GM23338 (cell line): ENCODE data around the gene LRRC47. TPM values are rescaled to one million over a fixed set of nuclear protein-coding genes. Genes with fewer than 3 reads are reported as not detected.

ENCODE experiments used
- ATAC-seq: fragments of 200-7000 bp; cut with Tn5 transposase; 3 replicates; pipeline ENCODE4 v1.9.1; 2020
- DNase-seq: peaks from one replicate; pipeline ENCODE4 v3.0.0-alpha.2; 2015; ENCODE audit warnings: low spot score
- H2AFZ ChIP-seq: fragments of 200-600 bp; sonication (generic); 2 replicates; pipeline ENCODE4 v1.8.0; 2016; ENCODE audit warnings: antibody characterized with exemption, mild to moderate bottlenecking, moderate library complexity
- H3F3A ChIP-seq: fragments of 200-600 bp; sonication (generic); replicated peaks from 2 replicates; pipeline ENCODE4 v1.8.0; 2017; ENCODE audit warnings: antibody characterized with exemption, mixed run types, low read depth
- H3K27ac ChIP-seq: fragments of 200-600 bp; sonication (generic); 2 replicates; pipeline ENCODE4 v1.6.1; 2016; ENCODE audit warnings: low read depth
- H3K27me3 ChIP-seq: fragments of 200-600 bp; sonication (generic); 2 replicates; pipeline ENCODE4 v1.8.0; 2016; ENCODE audit warnings: mild to moderate bottlenecking, mixed run types, moderate library complexity; ENCODE audit not compliant: insufficient read depth
- H3K36me3 ChIP-seq: fragments of 200-600 bp; sonication (generic); 2 replicates; pipeline ENCODE4 v1.8.0; 2016; ENCODE audit warnings: mild to moderate bottlenecking; ENCODE audit not compliant: insufficient read depth
- H3K4me1 ChIP-seq: fragments of 200-600 bp; sonication (generic); 2 replicates; pipeline ENCODE4 v1.8.0; 2016; ENCODE audit warnings: mild to moderate bottlenecking, moderate library complexity; ENCODE audit not compliant: insufficient read depth
- H3K4me2 ChIP-seq: fragments of 200-600 bp; sonication (generic); 2 replicates; pipeline ENCODE4 v1.7.1; 2017; ENCODE audit warnings: mixed run types
- H3K4me3 ChIP-seq: fragments of 200-600 bp; sonication (generic); 2 replicates; pipeline ENCODE4 v1.6.1; 2016; ENCODE audit warnings: mixed run types
- H3K79me2 ChIP-seq: fragments of 200-600 bp; sonication (generic); replicated peaks from 2 replicates; pipeline ENCODE4 v1.8.0; 2017; ENCODE audit warnings: mild to moderate bottlenecking; ENCODE audit not compliant: insufficient read depth
- H3K9me2 ChIP-seq: fragments of 200-600 bp; sonication (generic); 2 replicates; pipeline ENCODE4 v1.8.0; 2017; ENCODE audit not compliant: insufficient read depth
- H4K20me1 ChIP-seq: fragments of 200-600 bp; sonication (generic); replicated peaks from 2 replicates; pipeline ENCODE4 v1.8.0; 2017; ENCODE audit warnings: mild to moderate bottlenecking; ENCODE audit not compliant: insufficient read depth
- H3K27ac Mint-ChIP-seq: 2 replicates; pipeline ENCODE4 v1.8.0; 2020; ENCODE audit warnings: inconsistent platforms, mild to moderate bottlenecking, moderate library complexity, mixed read lengths
- H3K27me3 Mint-ChIP-seq: 3 replicates; pipeline ENCODE4 v1.8.0; 2022; ENCODE audit warnings: low read depth, mild to moderate bottlenecking, moderate library complexity, mixed read lengths, inconsistent platforms; ENCODE audit not compliant: insufficient read depth, poor library complexity
- H3K36me3 Mint-ChIP-seq: 3 replicates; pipeline ENCODE4 v1.8.0; 2021; ENCODE audit warnings: low read depth, mild to moderate bottlenecking, inconsistent platforms, moderate library complexity, mixed read lengths
- H3K4me1 Mint-ChIP-seq: 3 replicates; pipeline ENCODE4 v1.8.0; 2020; ENCODE audit warnings: mild to moderate bottlenecking, inconsistent platforms, mixed read lengths
- H3K4me3 Mint-ChIP-seq: 3 replicates; pipeline ENCODE4 v1.8.0; 2021; ENCODE audit warnings: moderate library complexity, mild to moderate bottlenecking, inconsistent platforms, mixed read lengths
- H3K9me3 Mint-ChIP-seq: 3 replicates; pipeline ENCODE4 v1.8.0; 2020; ENCODE audit warnings: moderate library complexity, mild to moderate bottlenecking, inconsistent platforms, mixed read lengths
- CREB1 ChIP-seq: fragments of 250-450 bp; sonication (Bioruptor Pico); IDR thresholded peaks from 2 replicates; pipeline ENCODE4 v1.5.0; 2020; ENCODE audit warnings: low read depth, mild to moderate bottlenecking, moderate library complexity
- EZH2 ChIP-seq: fragments of 200-600 bp; sonication (generic); IDR thresholded peaks from one replicate; pipeline ENCODE4 v1.8.0; 2017; ENCODE audit warnings: antibody characterized with exemption, mild to moderate bottlenecking, low read depth; ENCODE audit not compliant: unreplicated experiment
- EZH2phosphoT487 ChIP-seq: fragments of 200-600 bp; sonication (generic); IDR thresholded peaks from one replicate; pipeline ENCODE4 v1.8.1; 2018; ENCODE audit warnings: antibody characterized with exemption; ENCODE audit not compliant: unreplicated experiment
- JUNB ChIP-seq: IDR thresholded peaks from one replicate; pipeline ENCODE4 v1.6.1; 2016; ENCODE audit warnings: antibody characterized with exemption; ENCODE audit not compliant: unreplicated experiment
- NANOG ChIP-seq: IDR thresholded peaks from 2 replicates; pipeline ENCODE4 v1.6.1; 2016; ENCODE audit warnings: antibody characterized with exemption, borderline replicate concordance
- POLR2AphosphoS5 ChIP-seq: IDR thresholded peaks from 2 replicates; pipeline ENCODE4 v1.6.1; 2016; ENCODE audit warnings: antibody characterized with exemption, low read depth
- STAT1 ChIP-seq: IDR thresholded peaks from one replicate; pipeline ENCODE4 v1.6.1; 2016; ENCODE audit warnings: antibody characterized with exemption; ENCODE audit not compliant: unreplicated experiment
- ZNF114 ChIP-seq: fragments of 250-450 bp; sonication (Bioruptor Pico); IDR thresholded peaks from 2 replicates; pipeline ENCODE4 v1.5.0; 2020; ENCODE audit warnings: mild to moderate bottlenecking, moderate library complexity
- ZNF331 ChIP-seq: fragments of 250-450 bp; sonication (Bioruptor Pico); IDR thresholded peaks from 2 replicates; pipeline ENCODE4 v1.5.0; 2020; ENCODE audit warnings: low read depth, mild to moderate bottlenecking, moderate library complexity
- polyA plus RNA-seq: library from polyadenylated mRNA; unstranded; fragments of >200 nt; fragmentation: Nextera tagmentation; extraction: Ambion mirVana; gene quantifications from 2 replicates; pipeline ENCODE4 v1.2.1, GENCODE V29; 2016
- total RNA-seq: library from RNA; depleted of rRNA; stranded (reverse); fragments of >200 nt; shearing (Covaris generic); gene quantifications from 2 replicates; pipeline ENCODE4 v1.2.3, GENCODE V29; 2014
- TF ChIP-seq, protein P1 (sequence below): IDR thresholded peaks from one replicate; pipeline ENCODE4 v1.6.1; 2018; ENCODE audit warnings: antibody characterized with exemption; ENCODE audit not compliant: unreplicated experiment
- TF ChIP-seq, protein P2 (sequence below): fragments of 250-450 bp; sonication (Bioruptor Pico); IDR thresholded peaks from 2 replicates; pipeline ENCODE4 v1.5.0; 2020; ENCODE audit warnings: mild to moderate bottlenecking, moderate library complexity
- TF ChIP-seq, protein P3 (sequence below): IDR thresholded peaks from 2 replicates; pipeline ENCODE4 v1.6.1; 2016; ENCODE audit warnings: antibody characterized with exemption
- TF ChIP-seq, protein P4 (sequence below), 2 experiments: fragments of 200-600 bp in 1 of 2; sonication (generic) in 1 of 2; conservative IDR thresholded peaks; 2 replicates each; pipeline versions ENCODE4 v1.5.1 to v1.6.1; 2016 to 2017; ENCODE audit warnings: antibody characterized with exemption in 2 of 2, low read depth in 2 of 2, mild to moderate bottlenecking in 2 of 2, moderate library complexity in 1 of 2

The LRRC47 gene
- total and polyA plus RNA-seq, 2 experiments from 2014 or later: 15.8 to 76.8 TPM

- DNase-seq (no peak), ATAC-seq (no peak)
- no peak overlapping the region for H3K27ac Mint-ChIP-seq
- no peaks in the 10 kb centered on the region for H4K20me1 ChIP-seq
- TF ChIP-seq STAT1 (no peak), NANOG (no peak), ZNF331 (no peak), EZH2 (no peak), POLR2AphosphoS5 (no peak), ZNF114 (no peak), EZH2phosphoT487 (no peak), JUNB (no peak), CREB1 (CRISPR knock-in tag) (no peak)
- TF ChIP-seq, protein P1, sequence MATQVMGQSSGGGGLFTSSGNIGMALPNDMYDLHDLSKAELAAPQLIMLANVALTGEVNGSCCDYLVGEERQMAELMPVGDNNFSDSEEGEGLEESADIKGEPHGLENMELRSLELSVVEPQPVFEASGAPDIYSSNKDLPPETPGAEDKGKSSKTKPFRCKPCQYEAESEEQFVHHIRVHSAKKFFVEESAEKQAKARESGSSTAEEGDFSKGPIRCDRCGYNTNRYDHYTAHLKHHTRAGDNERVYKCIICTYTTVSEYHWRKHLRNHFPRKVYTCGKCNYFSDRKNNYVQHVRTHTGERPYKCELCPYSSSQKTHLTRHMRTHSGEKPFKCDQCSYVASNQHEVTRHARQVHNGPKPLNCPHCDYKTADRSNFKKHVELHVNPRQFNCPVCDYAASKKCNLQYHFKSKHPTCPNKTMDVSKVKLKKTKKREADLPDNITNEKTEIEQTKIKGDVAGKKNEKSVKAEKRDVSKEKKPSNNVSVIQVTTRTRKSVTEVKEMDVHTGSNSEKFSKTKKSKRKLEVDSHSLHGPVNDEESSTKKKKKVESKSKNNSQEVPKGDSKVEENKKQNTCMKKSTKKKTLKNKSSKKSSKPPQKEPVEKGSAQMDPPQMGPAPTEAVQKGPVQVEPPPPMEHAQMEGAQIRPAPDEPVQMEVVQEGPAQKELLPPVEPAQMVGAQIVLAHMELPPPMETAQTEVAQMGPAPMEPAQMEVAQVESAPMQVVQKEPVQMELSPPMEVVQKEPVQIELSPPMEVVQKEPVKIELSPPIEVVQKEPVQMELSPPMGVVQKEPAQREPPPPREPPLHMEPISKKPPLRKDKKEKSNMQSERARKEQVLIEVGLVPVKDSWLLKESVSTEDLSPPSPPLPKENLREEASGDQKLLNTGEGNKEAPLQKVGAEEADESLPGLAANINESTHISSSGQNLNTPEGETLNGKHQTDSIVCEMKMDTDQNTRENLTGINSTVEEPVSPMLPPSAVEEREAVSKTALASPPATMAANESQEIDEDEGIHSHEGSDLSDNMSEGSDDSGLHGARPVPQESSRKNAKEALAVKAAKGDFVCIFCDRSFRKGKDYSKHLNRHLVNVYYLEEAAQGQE: no peak
- TF ChIP-seq, protein P2, sequence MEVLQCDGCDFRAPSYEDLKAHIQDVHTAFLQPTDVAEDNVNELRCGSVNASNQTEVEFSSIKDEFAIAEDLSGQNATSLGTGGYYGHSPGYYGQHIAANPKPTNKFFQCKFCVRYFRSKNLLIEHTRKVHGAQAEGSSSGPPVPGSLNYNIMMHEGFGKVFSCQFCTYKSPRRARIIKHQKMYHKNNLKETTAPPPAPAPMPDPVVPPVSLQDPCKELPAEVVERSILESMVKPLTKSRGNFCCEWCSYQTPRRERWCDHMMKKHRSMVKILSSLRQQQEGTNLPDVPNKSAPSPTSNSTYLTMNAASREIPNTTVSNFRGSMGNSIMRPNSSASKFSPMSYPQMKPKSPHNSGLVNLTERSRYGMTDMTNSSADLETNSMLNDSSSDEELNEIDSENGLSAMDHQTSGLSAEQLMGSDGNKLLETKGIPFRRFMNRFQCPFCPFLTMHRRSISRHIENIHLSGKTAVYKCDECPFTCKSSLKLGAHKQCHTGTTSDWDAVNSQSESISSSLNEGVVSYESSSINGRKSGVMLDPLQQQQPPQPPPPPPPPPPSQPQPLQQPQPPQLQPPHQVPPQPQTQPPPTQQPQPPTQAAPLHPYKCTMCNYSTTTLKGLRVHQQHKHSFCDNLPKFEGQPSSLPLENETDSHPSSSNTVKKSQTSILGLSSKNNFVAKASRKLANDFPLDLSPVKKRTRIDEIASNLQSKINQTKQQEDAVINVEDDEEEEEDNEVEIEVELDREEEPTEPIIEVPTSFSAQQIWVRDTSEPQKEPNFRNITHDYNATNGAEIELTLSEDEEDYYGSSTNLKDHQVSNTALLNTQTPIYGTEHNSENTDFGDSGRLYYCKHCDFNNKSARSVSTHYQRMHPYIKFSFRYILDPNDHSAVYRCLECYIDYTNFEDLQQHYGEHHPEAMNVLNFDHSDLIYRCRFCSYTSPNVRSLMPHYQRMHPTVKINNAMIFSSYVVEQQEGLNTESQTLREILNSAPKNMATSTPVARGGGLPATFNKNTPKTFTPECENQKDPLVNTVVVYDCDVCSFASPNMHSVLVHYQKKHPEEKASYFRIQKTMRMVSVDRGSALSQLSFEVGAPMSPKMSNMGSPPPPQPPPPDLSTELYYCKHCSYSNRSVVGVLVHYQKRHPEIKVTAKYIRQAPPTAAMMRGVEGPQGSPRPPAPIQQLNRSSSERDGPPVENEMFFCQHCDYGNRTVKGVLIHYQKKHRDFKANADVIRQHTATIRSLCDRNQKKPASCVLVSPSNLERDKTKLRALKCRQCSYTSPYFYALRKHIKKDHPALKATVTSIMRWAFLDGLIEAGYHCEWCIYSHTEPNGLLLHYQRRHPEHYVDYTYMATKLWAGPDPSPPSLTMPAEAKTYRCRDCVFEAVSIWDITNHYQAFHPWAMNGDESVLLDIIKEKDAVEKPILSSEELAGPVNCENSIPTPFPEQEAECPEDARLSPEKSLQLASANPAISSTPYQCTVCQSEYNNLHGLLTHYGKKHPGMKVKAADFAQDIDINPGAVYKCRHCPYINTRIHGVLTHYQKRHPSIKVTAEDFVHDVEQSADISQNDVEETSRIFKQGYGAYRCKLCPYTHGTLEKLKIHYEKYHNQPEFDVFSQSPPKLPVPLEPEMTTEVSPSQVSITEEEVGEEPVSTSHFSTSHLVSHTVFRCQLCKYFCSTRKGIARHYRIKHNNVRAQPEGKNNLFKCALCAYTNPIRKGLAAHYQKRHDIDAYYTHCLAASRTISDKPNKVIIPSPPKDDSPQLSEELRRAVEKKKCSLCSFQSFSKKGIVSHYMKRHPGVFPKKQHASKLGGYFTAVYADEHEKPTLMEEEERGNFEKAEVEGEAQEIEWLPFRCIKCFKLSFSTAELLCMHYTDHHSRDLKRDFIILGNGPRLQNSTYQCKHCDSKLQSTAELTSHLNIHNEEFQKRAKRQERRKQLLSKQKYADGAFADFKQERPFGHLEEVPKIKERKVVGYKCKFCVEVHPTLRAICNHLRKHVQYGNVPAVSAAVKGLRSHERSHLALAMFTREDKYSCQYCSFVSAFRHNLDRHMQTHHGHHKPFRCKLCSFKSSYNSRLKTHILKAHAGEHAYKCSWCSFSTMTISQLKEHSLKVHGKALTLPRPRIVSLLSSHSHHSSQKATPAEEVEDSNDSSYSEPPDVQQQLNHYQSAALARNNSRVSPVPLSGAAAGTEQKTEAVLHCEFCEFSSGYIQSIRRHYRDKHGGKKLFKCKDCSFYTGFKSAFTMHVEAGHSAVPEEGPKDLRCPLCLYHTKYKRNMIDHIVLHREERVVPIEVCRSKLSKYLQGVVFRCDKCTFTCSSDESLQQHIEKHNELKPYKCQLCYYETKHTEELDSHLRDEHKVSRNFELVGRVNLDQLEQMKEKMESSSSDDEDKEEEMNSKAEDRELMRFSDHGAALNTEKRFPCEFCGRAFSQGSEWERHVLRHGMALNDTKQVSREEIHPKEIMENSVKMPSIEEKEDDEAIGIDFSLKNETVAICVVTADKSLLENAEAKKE (CRISPR knock-in tag): no peak
- TF ChIP-seq, protein P3, sequence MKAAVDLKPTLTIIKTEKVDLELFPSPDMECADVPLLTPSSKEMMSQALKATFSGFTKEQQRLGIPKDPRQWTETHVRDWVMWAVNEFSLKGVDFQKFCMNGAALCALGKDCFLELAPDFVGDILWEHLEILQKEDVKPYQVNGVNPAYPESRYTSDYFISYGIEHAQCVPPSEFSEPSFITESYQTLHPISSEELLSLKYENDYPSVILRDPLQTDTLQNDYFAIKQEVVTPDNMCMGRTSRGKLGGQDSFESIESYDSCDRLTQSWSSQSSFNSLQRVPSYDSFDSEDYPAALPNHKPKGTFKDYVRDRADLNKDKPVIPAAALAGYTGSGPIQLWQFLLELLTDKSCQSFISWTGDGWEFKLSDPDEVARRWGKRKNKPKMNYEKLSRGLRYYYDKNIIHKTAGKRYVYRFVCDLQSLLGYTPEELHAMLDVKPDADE: no peak
- TF ChIP-seq, protein P4, sequence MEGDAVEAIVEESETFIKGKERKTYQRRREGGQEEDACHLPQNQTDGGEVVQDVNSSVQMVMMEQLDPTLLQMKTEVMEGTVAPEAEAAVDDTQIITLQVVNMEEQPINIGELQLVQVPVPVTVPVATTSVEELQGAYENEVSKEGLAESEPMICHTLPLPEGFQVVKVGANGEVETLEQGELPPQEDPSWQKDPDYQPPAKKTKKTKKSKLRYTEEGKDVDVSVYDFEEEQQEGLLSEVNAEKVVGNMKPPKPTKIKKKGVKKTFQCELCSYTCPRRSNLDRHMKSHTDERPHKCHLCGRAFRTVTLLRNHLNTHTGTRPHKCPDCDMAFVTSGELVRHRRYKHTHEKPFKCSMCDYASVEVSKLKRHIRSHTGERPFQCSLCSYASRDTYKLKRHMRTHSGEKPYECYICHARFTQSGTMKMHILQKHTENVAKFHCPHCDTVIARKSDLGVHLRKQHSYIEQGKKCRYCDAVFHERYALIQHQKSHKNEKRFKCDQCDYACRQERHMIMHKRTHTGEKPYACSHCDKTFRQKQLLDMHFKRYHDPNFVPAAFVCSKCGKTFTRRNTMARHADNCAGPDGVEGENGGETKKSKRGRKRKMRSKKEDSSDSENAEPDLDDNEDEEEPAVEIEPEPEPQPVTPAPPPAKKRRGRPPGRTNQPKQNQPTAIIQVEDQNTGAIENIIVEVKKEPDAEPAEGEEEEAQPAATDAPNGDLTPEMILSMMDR (conservative IDR thresholded peaks at IDR 0.05; ENCODE audit: low read depth in 2 of 2): no peak
- H3K9me3 Mint-ChIP-seq: no peaks in the 10 kb centered on the region
- H3F3A ChIP-seq: no peaks in the 10 kb centered on the region
- no peak overlapping the region for H2AFZ ChIP-seq
- H3K27me3 Mint-ChIP-seq: peaks cover 3% of the 10 kb centered on the region
- H3K27ac ChIP-seq: no peak overlapping the region
- no peak overlapping the region for H3K4me3 Mint-ChIP-seq
- H3K9me2 ChIP-seq: no peaks in the 10 kb centered on the region
- no peak overlapping the region for H3K4me2 ChIP-seq
- no peaks in the 10 kb centered on the region for H3K79me2 ChIP-seq
- H3K4me1 Mint-ChIP-seq: peaks cover 3% of the 10 kb centered on the region
- no peaks in the 10 kb centered on the region for H3K4me1 ChIP-seq
- no peaks in the 10 kb centered on the region for H3K36me3 ChIP-seq
- peaks cover 8% of the 10 kb centered on the region; the same call in 2 of the 3 replicates for H3K36me3 Mint-ChIP-seq
- H3K27me3 ChIP-seq: no peaks in the 10 kb centered on the region
- H3K4me3 ChIP-seq: no peak overlapping the region
Measured at GRCh38 chr1:3816331-3817137, 20.2 kb upstream of the LRRC47 start.
